Dedifferentiated amniotic fluid mesenchymal stem cell (primary cell): Measurements from ENCODE around the gene TTC34.

Source experiments
- DNase-seq: peaks from one replicate; pipeline ENCODE4 v3.0.0-alpha.2; 2016; ENCODE audit errors: extremely low spot score

TTC34 gene

GRCh38 chr1:2603521-2604155 lies 197.9 kb downstream of the TTC34 start:
- no peak for DNase-seq

GRCh38 chr1:2602866-2603520 lies 198.5 kb downstream of the TTC34 start:
- no peak for DNase-seq

- no peak for DNase-seq
Observed at GRCh38 chr1:2602311-2602835, 199.1 kb downstream of the TTC34 start.

GRCh38 chr1:2601721-2602303 lies 199.7 kb downstream of the TTC34 start:
- no peak for DNase-seq

- no peak for DNase-seq
Observed at GRCh38 chr1:2598329-2598931, 203.1 kb downstream of the TTC34 start.

GRCh38 chr1:2597441-2598328 lies 203.8 kb downstream of the TTC34 start:
- DNase-seq, result no peak

GRCh38 chr1:2596530-2597333 lies 204.8 kb downstream of the TTC34 start:
- DNase-seq, result no peak

GRCh38 chr1:2595812-2596529 lies 205.5 kb downstream of the TTC34 start:
- no peak for DNase-seq

- no peak for DNase-seq
Observed at GRCh38 chr1:2595261-2595811, 206.2 kb downstream of the TTC34 start.

GRCh38 chr1:2594641-2595131 lies 206.8 kb downstream of the TTC34 start:
- no peak for DNase-seq

- DNase-seq, result no peak
Observed at GRCh38 chr1:2594001-2594640, 207.4 kb downstream of the TTC34 start.

- DNase-seq, result no peak
Observed at GRCh38 chr1:2593251-2593878, 208.1 kb downstream of the TTC34 start.

- no peak for DNase-seq
Observed at GRCh38 chr1:2592672-2593071, 208.8 kb downstream of the TTC34 start.

- no peak for DNase-seq
Observed at GRCh38 chr1:2591581-2592261, 209.8 kb downstream of the TTC34 start.

- DNase-seq, result no peak
Observed at GRCh38 chr1:2591233-2591580, 210.3 kb downstream of the TTC34 start.

- no peak for DNase-seq
Observed at GRCh38 chr1:2590233-2591141, 211.0 kb downstream of the TTC34 start.
